HEK293 (cell line): ENCODE data around the gene NEAT1.

ENCODE experiments used
- CTCF ChIA-PET: fragments of 350-600 bp; formaldehyde crosslinking; extraction: SDS; loops from one replicate; lab custom pipeline; 2021; ENCODE audit warnings: antibody characterized with exemption; lab: Yijun Ruan, JAX
- POLR2A ChIA-PET: fragments of 300-600 bp; formaldehyde crosslinking; extraction: SDS; loops from one replicate; lab custom pipeline; 2020; ENCODE audit warnings: antibody characterized with exemption, inconsistent platforms; lab: Yijun Ruan, JAX
- H3K27ac ChIP-seq: fragments of 200-500 bp; sonication (Bioruptor generic); 2 replicates; pipeline ENCODE4 v1.5.1; 2014; ENCODE audit warnings: low read depth, low read length, control low read depth, inconsistent platforms; ENCODE audit errors: extremely low read depth
- H3K36me3 ChIP-seq, 2 experiments: fragments of 200-500 bp in 1 of 2; sonication (Bioruptor generic) in 1 of 2; 1 replicate in 1 of 2; 2 replicates in 1 of 2; pipeline ENCODE4 v1.5.1; 2014 to 2017; ENCODE audit warnings: inconsistent platforms in 2 of 2, low read length in 2 of 2; ENCODE audit not compliant: control insufficient read depth in 2 of 2, insufficient read depth in 1 of 2
- H3K4me1 ChIP-seq: fragments of 200-500 bp; sonication (Bioruptor generic); 2 replicates; pipeline ENCODE4 v1.5.1; 2014; ENCODE audit warnings: mild to moderate bottlenecking, low read length, inconsistent platforms; ENCODE audit not compliant: control insufficient read depth, insufficient read depth
- H3K4me3 ChIP-seq: 2 replicates; pipeline ENCODE4 v1.5.1; 2011; ENCODE audit warnings: low read depth, mild to moderate bottlenecking, control low read depth, low read length, moderate library complexity
- H3K9me3 ChIP-seq: fragments of 200-500 bp; sonication (Bioruptor generic); 2 replicates; pipeline ENCODE4 v1.5.1; 2014; ENCODE audit warnings: low read depth, low read length, inconsistent platforms; ENCODE audit not compliant: control insufficient read depth, insufficient read depth
- BCL11A ChIP-seq: fragments of 450-650 bp; formaldehyde crosslinking; IDR thresholded peaks from 2 replicates; pipeline ENCODE4 v1.5.1; 2016; ENCODE audit warnings: low read depth, missing biosample characterization, missing genetic modification characterization
- EGR2 ChIP-seq: fragments of 450-650 bp; formaldehyde crosslinking; IDR thresholded peaks from 2 replicates; pipeline ENCODE4 v1.5.1; 2016; ENCODE audit warnings: low read depth, missing biosample characterization, missing genetic modification characterization
- KLF1 ChIP-seq: fragments of 450-650 bp; formaldehyde crosslinking; IDR thresholded peaks from 2 replicates; pipeline ENCODE4 v1.5.1; 2016; ENCODE audit warnings: missing biosample characterization, missing genetic modification characterization
- KLF8 ChIP-seq: fragments of 450-650 bp; formaldehyde crosslinking; IDR thresholded peaks from 2 replicates; pipeline ENCODE4 v1.5.1; 2016; ENCODE audit warnings: missing biosample characterization, missing genetic modification characterization
- SCRT1 ChIP-seq: fragments of 450-650 bp; formaldehyde crosslinking; IDR thresholded peaks from 2 replicates; pipeline ENCODE4 v1.5.1; 2016; ENCODE audit warnings: missing biosample characterization, missing genetic modification characterization, borderline replicate concordance
- SP7 ChIP-seq: fragments of 450-650 bp; formaldehyde crosslinking; IDR thresholded peaks from 2 replicates; pipeline ENCODE4 v1.5.1; 2016; ENCODE audit warnings: missing biosample characterization, missing genetic modification characterization
- WT1 ChIP-seq: fragments of 450-650 bp; formaldehyde crosslinking; IDR thresholded peaks from 2 replicates; pipeline ENCODE4 v1.5.1; 2016; ENCODE audit warnings: missing biosample characterization, missing genetic modification characterization
- ZBTB20 ChIP-seq: fragments of 450-650 bp; formaldehyde crosslinking; IDR thresholded peaks from 2 replicates; pipeline ENCODE4 v1.5.1; 2016; ENCODE audit warnings: missing biosample characterization, missing genetic modification characterization
- ZIC2 ChIP-seq: fragments of 450-650 bp; formaldehyde crosslinking; IDR thresholded peaks from 2 replicates; pipeline ENCODE4 v1.5.1; 2016; ENCODE audit warnings: missing biosample characterization, missing genetic modification characterization
- ZNF157 ChIP-seq: fragments of 450-650 bp; formaldehyde crosslinking; IDR thresholded peaks from 2 replicates; pipeline ENCODE4 v1.5.1; 2016; ENCODE audit warnings: missing biosample characterization, missing genetic modification characterization
- ZNF169 ChIP-seq: fragments of 450-650 bp; formaldehyde crosslinking; IDR thresholded peaks from 2 replicates; pipeline ENCODE4 v1.5.1; 2016; ENCODE audit warnings: missing biosample characterization, missing genetic modification characterization
- ZNF248 ChIP-seq: fragments of 450-650 bp; formaldehyde crosslinking; IDR thresholded peaks from 2 replicates; pipeline ENCODE4 v1.5.1; 2017; ENCODE audit warnings: missing biosample characterization, missing genetic modification characterization
- ZNF548 ChIP-seq: fragments of 450-650 bp; formaldehyde crosslinking; IDR thresholded peaks from 2 replicates; pipeline ENCODE4 v1.5.1; 2016; ENCODE audit warnings: missing biosample characterization, missing genetic modification characterization
- ZNF585B ChIP-seq: fragments of 450-650 bp; formaldehyde crosslinking; IDR thresholded peaks from 2 replicates; pipeline ENCODE4 v1.5.1; 2016; ENCODE audit warnings: missing biosample characterization, missing genetic modification characterization
- ZNF626 ChIP-seq: fragments of 450-650 bp; sonication (Bioruptor Pico); formaldehyde crosslinking; IDR thresholded peaks from 2 replicates; pipeline ENCODE4 v1.5.1; 2018; ENCODE audit warnings: missing biosample characterization, missing genetic modification characterization, inconsistent platforms
- ZNF658 ChIP-seq: fragments of 450-650 bp; formaldehyde crosslinking; IDR thresholded peaks from 2 replicates; pipeline ENCODE4; 2016; ENCODE audit warnings: missing biosample characterization, missing genetic modification characterization
- ZNF843 ChIP-seq: fragments of 450-650 bp; formaldehyde crosslinking; IDR thresholded peaks from 2 replicates; pipeline ENCODE4 v1.5.1; 2016; ENCODE audit warnings: missing biosample characterization, missing genetic modification characterization
- ZSCAN30 ChIP-seq: fragments of 450-650 bp; IDR thresholded peaks from 2 replicates; pipeline ENCODE4 v1.5.1; 2018; ENCODE audit warnings: missing biosample characterization, mild to moderate bottlenecking, missing genetic modification characterization, moderate library complexity
- TF ChIP-seq, protein P1 (sequence below): fragments of 450-650 bp; formaldehyde crosslinking; IDR thresholded peaks from 2 replicates; pipeline ENCODE4 v1.5.1; 2016; ENCODE audit warnings: missing biosample characterization, missing genetic modification characterization
- TF ChIP-seq, protein P2 (sequence below): fragments of 450-650 bp; formaldehyde crosslinking; IDR thresholded peaks from 2 replicates; pipeline ENCODE4 v1.5.1; 2016; ENCODE audit warnings: missing biosample characterization, missing genetic modification characterization
- TF ChIP-seq, protein P3 (sequence below): fragments of 450-650 bp; IDR thresholded peaks from 2 replicates; pipeline ENCODE4 v1.5.1; 2018; ENCODE audit warnings: missing biosample characterization, mild to moderate bottlenecking, missing genetic modification characterization
- TF ChIP-seq, protein P4 (sequence below): fragments of 450-650 bp; formaldehyde crosslinking; IDR thresholded peaks from 2 replicates; pipeline ENCODE4 v1.5.1; 2016; ENCODE audit warnings: missing biosample characterization, missing genetic modification characterization
- TF ChIP-seq, protein P5 (sequence below): fragments of 450-650 bp; formaldehyde crosslinking; IDR thresholded peaks from 2 replicates; pipeline ENCODE4 v1.5.1; 2017; ENCODE audit warnings: missing biosample characterization, missing genetic modification characterization
- TF ChIP-seq, protein P6 (sequence below): fragments of 450-650 bp; formaldehyde crosslinking; IDR thresholded peaks from 2 replicates; pipeline ENCODE4 v1.5.1; 2016; ENCODE audit warnings: missing biosample characterization, missing genetic modification characterization

Gene NEAT1

DNA sequence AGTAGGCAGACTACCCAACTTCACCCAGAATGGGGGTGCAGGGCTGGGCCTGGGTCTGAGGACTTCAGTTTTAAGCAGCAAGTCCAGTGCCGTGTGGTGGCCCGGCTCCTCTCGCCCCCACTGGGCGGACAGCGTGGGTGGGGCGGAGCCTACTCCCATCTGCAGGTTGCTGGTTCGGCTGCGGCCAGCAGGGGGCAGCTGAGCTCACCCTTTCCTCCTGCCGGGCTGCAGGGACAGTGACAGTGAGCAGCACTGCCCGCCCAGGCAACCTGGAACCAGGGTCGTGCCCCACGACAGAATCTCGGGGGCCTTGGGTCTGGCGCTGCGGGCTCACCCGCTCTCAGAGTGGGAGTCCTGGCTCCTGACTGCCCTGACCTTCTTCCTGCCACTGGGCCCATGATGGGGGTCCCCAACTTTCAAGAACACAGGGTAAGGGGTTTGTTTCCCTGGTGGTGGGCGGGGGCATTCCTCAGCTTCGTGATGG is 6.2 kb upstream of the NEAT1 start (continued):
- TF ChIP-seq, protein P1, sequence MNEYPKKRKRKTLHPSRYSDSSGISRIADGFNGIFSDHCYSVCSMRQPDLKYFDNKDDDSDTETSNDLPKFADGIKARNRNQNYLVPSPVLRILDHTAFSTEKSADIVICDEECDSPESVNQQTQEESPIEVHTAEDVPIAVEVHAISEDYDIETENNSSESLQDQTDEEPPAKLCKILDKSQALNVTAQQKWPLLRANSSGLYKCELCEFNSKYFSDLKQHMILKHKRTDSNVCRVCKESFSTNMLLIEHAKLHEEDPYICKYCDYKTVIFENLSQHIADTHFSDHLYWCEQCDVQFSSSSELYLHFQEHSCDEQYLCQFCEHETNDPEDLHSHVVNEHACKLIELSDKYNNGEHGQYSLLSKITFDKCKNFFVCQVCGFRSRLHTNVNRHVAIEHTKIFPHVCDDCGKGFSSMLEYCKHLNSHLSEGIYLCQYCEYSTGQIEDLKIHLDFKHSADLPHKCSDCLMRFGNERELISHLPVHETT (tag by site-specific recombination): no peak
- peak; percentile 52; the same call in 1 of the 2 replicates for TF ChIP-seq BCL11A
- TF ChIP-seq, protein P2, sequence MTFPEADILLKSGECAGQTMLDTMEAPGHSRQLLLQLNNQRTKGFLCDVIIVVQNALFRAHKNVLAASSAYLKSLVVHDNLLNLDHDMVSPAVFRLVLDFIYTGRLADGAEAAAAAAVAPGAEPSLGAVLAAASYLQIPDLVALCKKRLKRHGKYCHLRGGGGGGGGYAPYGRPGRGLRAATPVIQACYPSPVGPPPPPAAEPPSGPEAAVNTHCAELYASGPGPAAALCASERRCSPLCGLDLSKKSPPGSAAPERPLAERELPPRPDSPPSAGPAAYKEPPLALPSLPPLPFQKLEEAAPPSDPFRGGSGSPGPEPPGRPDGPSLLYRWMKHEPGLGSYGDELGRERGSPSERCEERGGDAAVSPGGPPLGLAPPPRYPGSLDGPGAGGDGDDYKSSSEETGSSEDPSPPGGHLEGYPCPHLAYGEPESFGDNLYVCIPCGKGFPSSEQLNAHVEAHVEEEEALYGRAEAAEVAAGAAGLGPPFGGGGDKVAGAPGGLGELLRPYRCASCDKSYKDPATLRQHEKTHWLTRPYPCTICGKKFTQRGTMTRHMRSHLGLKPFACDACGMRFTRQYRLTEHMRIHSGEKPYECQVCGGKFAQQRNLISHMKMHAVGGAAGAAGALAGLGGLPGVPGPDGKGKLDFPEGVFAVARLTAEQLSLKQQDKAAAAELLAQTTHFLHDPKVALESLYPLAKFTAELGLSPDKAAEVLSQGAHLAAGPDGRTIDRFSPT (tag by site-specific recombination): peak; percentile 92
- TF ChIP-seq ZNF585B (tag by site-specific recombination): no peak
- TF ChIP-seq ZSCAN30: peak; percentile 56; the same call in 1 of the 2 replicates
- TF ChIP-seq KLF8 (tag by site-specific recombination): peak; percentile 86
- TF ChIP-seq ZNF157 (tag by site-specific recombination): no peak
- no peak for TF ChIP-seq SCRT1 (tag by site-specific recombination)
- peak; percentile 53; the same call in 1 of the 2 replicates for TF ChIP-seq KLF1
- TF ChIP-seq ZNF169 (tag by site-specific recombination): no peak
- no peak for TF ChIP-seq ZNF248 (tag by site-specific recombination)
- TF ChIP-seq, all 188 proteins: peak for 31

DNA sequence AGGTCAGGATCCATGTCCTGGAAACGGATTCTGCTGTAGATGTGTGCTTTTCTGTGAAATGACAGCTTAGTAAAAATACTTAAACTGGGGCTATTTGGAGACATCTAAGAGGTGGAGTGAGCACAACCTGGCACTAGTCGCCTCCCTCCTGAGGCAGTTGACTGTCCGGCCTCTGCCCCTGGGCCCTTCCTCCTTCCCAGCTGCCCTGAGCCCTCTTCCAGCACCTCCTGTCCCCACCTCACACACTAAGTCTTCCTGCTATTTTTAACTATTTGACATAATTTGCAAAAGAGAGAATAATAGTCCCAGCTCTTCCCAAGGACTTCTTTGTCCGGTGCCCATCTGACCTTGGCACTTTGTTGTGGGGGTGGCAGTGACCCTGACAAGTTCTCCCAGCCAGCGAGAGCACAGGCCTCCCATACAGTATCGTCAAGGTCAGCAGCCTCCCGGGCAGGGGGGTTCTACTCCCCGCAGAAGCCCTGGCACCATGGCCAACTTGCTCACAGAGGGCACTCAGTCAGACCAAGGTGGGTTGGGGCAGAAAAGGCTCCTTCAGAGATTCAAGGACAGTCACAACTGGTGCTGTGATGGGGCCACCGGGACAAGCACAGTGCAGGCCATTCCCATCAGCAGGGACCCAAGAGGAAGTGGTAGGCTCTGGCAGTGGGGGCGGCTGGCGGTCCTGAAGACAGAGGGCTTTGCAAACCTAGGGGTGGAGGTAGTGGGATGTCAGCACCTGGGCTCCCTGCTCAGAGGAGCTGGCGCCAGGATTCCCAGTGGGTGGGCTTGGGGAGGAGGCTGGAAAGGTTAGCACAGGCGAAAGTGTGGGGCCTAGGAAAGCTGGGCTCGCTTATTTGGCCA is 5.5 kb upstream of the NEAT1 start:
- Histone ChIP-seq H3K36me3 (peaks cover 0 to 6% of the 10 kb centered on the region in 2 experiments; a peak in 1 of 3 replicates), H3K9me3 (no peaks in the 10 kb centered on the region), H3K4me3 (no peak overlapping the region), H3K4me1 (peaks cover 6% of the 10 kb centered on the region), H3K27ac (no peak overlapping the region; the same call in 1 of the 2 replicates)
- POLR2A ChIA-PET: interaction anchor here (0.6 to 16.9 kb wide), 7 partner anchors 13 to 100 kb away, joined by 3 to 1129 read pairs (median 4); partner anchors contain the start of genes MALAT1 and SLC25A45
- CTCF ChIA-PET: interaction anchor here (0.5 to 3.9 kb wide), 39 partner anchors 9 to 174 kb away, joined by 3 to 36 read pairs (median 5); partner anchors contain the start of genes FAM89B, FRMD8 and MALAT1
- TF ChIP-seq ZBTB20 (tag by site-specific recombination) (no peak), WT1 (tag by site-specific recombination) (0 out of 2 replicates have a peak, but pooled peaks have one; percentile 15), ZNF626 (tag by site-specific recombination) (no peak), SP7 (tag by site-specific recombination) (no peak), ZNF548 (tag by site-specific recombination) (no peak), SCRT1 (tag by site-specific recombination) (no peak), EGR2 (tag by site-specific recombination) (peak; percentile 86), ZNF658 (tag by site-specific recombination) (no peak), ZIC2 (peak; percentile 50), ZNF843 (tag by site-specific recombination) (no peak)
- TF ChIP-seq, protein P3, sequence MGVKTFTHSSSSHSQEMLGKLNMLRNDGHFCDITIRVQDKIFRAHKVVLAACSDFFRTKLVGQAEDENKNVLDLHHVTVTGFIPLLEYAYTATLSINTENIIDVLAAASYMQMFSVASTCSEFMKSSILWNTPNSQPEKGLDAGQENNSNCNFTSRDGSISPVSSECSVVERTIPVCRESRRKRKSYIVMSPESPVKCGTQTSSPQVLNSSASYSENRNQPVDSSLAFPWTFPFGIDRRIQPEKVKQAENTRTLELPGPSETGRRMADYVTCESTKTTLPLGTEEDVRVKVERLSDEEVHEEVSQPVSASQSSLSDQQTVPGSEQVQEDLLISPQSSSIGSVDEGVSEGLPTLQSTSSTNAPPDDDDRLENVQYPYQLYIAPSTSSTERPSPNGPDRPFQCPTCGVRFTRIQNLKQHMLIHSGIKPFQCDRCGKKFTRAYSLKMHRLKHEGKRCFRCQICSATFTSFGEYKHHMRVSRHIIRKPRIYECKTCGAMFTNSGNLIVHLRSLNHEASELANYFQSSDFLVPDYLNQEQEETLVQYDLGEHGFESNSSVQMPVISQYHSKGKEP (tag by site-specific recombination): no peak
- TF ChIP-seq, protein P4, sequence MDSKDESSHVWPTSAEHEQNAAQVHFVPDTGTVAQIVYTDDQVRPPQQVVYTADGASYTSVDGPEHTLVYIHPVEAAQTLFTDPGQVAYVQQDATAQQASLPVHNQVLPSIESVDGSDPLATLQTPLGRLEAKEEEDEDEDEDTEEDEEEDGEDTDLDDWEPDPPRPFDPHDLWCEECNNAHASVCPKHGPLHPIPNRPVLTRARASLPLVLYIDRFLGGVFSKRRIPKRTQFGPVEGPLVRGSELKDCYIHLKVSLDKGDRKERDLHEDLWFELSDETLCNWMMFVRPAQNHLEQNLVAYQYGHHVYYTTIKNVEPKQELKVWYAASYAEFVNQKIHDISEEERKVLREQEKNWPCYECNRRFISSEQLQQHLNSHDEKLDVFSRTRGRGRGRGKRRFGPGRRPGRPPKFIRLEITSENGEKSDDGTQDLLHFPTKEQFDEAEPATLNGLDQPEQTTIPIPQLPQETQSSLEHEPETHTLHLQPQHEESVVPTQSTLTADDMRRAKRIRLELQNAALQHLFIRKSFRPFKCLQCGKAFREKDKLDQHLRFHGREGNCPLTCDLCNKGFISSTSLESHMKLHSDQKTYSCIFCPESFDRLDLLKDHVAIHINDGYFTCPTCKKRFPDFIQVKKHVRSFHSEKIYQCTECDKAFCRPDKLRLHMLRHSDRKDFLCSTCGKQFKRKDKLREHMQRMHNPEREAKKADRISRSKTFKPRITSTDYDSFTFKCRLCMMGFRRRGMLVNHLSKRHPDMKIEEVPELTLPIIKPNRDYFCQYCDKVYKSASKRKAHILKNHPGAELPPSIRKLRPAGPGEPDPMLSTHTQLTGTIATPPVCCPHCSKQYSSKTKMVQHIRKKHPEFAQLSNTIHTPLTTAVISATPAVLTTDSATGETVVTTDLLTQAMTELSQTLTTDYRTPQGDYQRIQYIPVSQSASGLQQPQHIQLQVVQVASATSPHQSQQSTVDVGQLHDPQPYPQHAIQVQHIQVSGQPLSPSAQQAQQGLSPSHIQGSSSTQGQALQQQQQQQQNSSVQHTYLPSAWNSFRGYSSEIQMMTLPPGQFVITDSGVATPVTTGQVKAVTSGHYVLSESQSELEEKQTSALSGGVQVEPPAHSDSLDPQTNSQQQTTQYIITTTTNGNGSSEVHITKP (tag by site-specific recombination): peak; percentile 49
- TF ChIP-seq, protein P5, sequence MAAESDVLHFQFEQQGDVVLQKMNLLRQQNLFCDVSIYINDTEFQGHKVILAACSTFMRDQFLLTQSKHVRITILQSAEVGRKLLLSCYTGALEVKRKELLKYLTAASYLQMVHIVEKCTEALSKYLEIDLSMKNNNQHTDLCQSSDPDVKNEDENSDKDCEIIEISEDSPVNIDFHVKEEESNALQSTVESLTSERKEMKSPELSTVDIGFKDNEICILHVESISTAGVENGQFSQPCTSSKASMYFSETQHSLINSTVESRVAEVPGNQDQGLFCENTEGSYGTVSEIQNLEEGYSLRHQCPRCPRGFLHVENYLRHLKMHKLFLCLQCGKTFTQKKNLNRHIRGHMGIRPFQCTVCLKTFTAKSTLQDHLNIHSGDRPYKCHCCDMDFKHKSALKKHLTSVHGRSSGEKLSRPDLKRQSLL (tag by site-specific recombination): no peak
- TF ChIP-seq, protein P6, sequence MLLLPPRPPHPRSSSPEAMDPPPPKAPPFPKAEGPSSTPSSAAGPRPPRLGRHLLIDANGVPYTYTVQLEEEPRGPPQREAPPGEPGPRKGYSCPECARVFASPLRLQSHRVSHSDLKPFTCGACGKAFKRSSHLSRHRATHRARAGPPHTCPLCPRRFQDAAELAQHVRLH (tag by site-specific recombination): no peak
